Left lung (tissue), 10 donors: ENCODE data around the gene RASA2. TPM values are rescaled to one million over a fixed set of nuclear protein-coding genes. Genes with fewer than 3 reads are reported as not detected.

Experiments used
- ATAC-seq: fragments of 200-7000 bp; cut with Tn5 transposase; one replicate; pipeline ENCODE4 v1.9.1; 2020; ENCODE audit warnings: moderate library complexity
- DNase-seq, 4 donors: peaks; one replicate each; pipeline ENCODE4 v3.0.0-alpha.2; 2013 to 2020
- H3K27ac ChIP-seq, 2 donors: fragments of 200-600 bp; sonication (generic) in 1 of 2; one replicate each; pipeline versions ENCODE4 v1.5.0 to v1.8.0; 2020 to 2021
- H3K27me3 ChIP-seq, 2 donors: fragments of 200-600 bp; sonication (generic) in 1 of 2; one replicate each; pipeline versions ENCODE4 v1.5.0 to v1.8.0; 2020 to 2021
- H3K36me3 ChIP-seq, 2 donors: fragments of 200-600 bp; sonication (generic) in 1 of 2; one replicate each; pipeline versions ENCODE4 v1.5.0 to v1.8.0; 2020 to 2021
- H3K4me1 ChIP-seq, 2 donors: fragments of 200-600 bp; one replicate each; pipeline ENCODE4 v1.8.0; 2021
- H3K4me3 ChIP-seq, 2 donors: fragments of 200-600 bp; sonication (generic) in 1 of 2; one replicate each; pipeline versions ENCODE4 v1.5.0 to v1.8.0; 2020 to 2021; ENCODE audit warnings: mild to moderate bottlenecking in 1 of 2
- H3K9me3 ChIP-seq, 2 donors: fragments of 200-600 bp; sonication (generic) in 1 of 2; one replicate each; pipeline versions ENCODE4 v1.5.0 to v1.8.0; 2020 to 2021
- CTCF ChIP-seq, 2 donors: fragments of 200-600 bp; sonication (generic) in 1 of 2; IDR thresholded peaks; one replicate each; pipeline versions ENCODE4 v1.5.0 to v1.8.0; 2021; ENCODE audit warnings: antibody characterized with exemption in 2 of 2
- intact Hi-C, 2 donors: fragments of 100-400 bp; cut with DNase I; formaldehyde crosslinking; loops; one replicate each; pipeline versions ENCODE4 v1.11.2 to v1.14.2; 2022
- polyA plus RNA-seq, 6 donors: library from polyadenylated mRNA; unstranded; fragments of 120-200 nt; gene quantifications; one replicate each; pipeline ENCODE4 v1.2.1, GENCODE V29; 2013; ENCODE audit not compliant: insufficient read length in 6 of 6
- total RNA-seq, 2 donors: library from RNA; stranded (reverse); fragmentation: NEBNext Ultra II Directional; extraction: Animal tissue kit (Norgen Biotek cat#: 25700); gene quantifications; one replicate each; pipeline ENCODE4 v1.2.1, GENCODE V29; 2021
- donor health status: DM: no; HTN: yes; CAD: no.
- donor health status: DM: no; HTN: no; CAD: no.

The RASA2 gene
- total and polyA plus RNA-seq, 8 donors = 17.2 to 29.3 (median 25.2) TPM

DNA sequence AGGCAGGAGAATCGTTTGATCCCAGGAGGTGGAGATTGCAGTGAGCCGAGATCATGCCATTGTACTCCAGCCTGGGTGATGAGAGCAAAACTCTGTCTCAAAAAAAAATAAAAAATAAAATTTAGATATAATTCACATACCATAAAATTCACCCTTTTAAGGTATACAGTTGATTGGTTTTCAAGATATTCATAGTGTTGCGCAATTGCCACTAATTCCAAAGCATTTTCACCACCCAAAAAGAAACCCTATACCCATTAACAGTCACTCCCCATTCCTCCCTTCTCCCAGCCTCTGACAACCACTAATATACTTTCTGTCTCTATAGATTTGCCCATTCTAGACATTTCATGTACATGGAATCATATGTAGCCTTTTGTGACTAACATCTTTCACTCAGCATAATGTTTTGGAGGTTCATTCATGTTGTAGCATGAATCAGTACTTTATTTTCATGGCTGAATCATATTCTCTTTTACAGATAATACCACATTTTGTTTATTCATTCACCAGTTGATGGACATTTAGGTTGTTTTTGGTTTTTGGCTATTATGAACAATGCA, 116.7 kb downstream of the RASA2 start:
- Histone ChIP-seq H3K4me3 (no peak overlapping the region), H3K27me3 (no peaks in the 10 kb centered on the region), H3K27ac (no peak overlapping the region), H3K4me1 (no peaks in the 10 kb centered on the region), H3K9me3 (peaks cover 0 to 18% of the 10 kb centered on the region in 2 donors), H3K36me3 (peaks cover 0 to 47% of the 10 kb centered on the region in 2 donors)
- intact Hi-C loops = no loop called here
- no peak for TF ChIP-seq CTCF (IDR thresholded peaks at IDR 0.05)
- DNase-seq (no peak), ATAC-seq (no peak)

DNA sequence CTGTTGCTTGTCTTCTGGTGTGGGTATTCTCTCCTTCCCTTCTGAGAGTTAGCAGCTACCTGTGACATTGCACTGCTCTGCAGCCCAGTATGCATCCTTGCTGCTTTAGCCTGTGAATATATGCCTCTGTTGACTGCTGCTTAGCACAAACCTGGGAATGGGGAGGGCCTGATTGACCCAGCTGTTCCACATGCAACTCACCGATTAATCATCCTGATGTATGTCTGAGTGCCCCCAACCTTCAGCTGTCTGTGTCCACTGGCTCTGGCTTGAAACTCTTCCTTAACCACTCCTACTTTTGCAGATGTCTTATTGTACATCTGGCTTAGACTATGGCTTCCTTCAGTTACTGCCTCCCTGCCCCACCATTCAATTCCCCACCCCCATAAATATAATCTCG, 119.1 kb downstream of the RASA2 start:
- H3K4me3 ChIP-seq = no peak overlapping the region
- H3K27me3 ChIP-seq = no peaks in the 10 kb centered on the region
- TF ChIP-seq CTCF (IDR thresholded peaks at IDR 0.05) = no peak
- H3K36me3 ChIP-seq = peaks cover 0 to 45% of the 10 kb centered on the region in 2 donors
- ATAC-seq = no peak
- no peak overlapping the region for H3K27ac ChIP-seq
- DNase-seq = no peak
- intact Hi-C loops = no loop called here
- no peaks in the 10 kb centered on the region for H3K4me1 ChIP-seq
- H3K9me3 ChIP-seq = peaks cover 0 to 14% of the 10 kb centered on the region in 2 donors

DNA sequence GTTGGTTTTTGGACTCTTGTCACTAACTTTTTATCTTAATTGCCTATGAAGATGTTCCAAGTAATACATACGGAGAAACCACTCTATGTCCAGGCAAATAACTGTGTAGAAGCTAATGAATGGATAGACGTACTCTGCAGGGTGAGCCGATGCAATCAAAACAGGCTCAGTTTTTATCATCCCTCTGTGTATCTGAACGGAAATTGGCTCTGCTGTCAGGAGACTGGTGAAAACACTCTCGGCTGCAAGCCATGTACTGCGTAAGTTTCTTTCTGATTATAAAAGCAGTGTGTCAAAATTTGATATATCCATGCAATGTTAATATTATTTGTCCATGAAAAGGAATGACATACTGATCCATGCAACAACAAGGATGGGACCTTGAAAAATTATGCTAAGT, 121.6 kb downstream of the RASA2 start:
- Histone ChIP-seq H3K27me3 (no peaks in the 10 kb centered on the region), H3K4me3 (no peak overlapping the region), H3K36me3 (peaks cover 0 to 58% of the 10 kb centered on the region in 2 donors), H3K27ac (no peak overlapping the region), H3K4me1 (no peaks in the 10 kb centered on the region), H3K9me3 (no peaks in the 10 kb centered on the region)
- DNase-seq (no peak), ATAC-seq (no peak)
- intact Hi-C loops = no loop called here
- no peak for TF ChIP-seq CTCF (IDR thresholded peaks at IDR 0.05)

GRCh38 chr3:141610939-141611338, 124.1 kb downstream of the RASA2 start:
- intact Hi-C loops = no loop called here
- H3K4me3 ChIP-seq = no peak overlapping the region
- H3K36me3 ChIP-seq = peaks cover 0 to 63% of the 10 kb centered on the region in 2 donors

More at GRCh38 chr3:141610939-141611338, 124.1 kb downstream of the RASA2 start:
- H3K27me3 ChIP-seq = no peaks in the 10 kb centered on the region
- H3K9me3 ChIP-seq = no peaks in the 10 kb centered on the region
- ATAC-seq = no peak
- no peak for DNase-seq
- H3K27ac ChIP-seq = no peak overlapping the region
- H3K4me1 ChIP-seq = no peaks in the 10 kb centered on the region
- TF ChIP-seq CTCF (IDR thresholded peaks at IDR 0.05) = no peak
